HL-60/S4 treated with retinoic acid at 250 ng/mL for 4 days and 3 days (cell line): Measurements from ENCODE around the gene DGKB.

ENCODE experiments used
- in situ Hi-C: fragments of 300-500 bp; cut with MboI; formaldehyde crosslinking; loops from 2 replicates; pipeline ENCODE4 v1.7.0; 2022; ENCODE audit warnings: low sequenced_read_pairs

DGKB gene

DNA sequence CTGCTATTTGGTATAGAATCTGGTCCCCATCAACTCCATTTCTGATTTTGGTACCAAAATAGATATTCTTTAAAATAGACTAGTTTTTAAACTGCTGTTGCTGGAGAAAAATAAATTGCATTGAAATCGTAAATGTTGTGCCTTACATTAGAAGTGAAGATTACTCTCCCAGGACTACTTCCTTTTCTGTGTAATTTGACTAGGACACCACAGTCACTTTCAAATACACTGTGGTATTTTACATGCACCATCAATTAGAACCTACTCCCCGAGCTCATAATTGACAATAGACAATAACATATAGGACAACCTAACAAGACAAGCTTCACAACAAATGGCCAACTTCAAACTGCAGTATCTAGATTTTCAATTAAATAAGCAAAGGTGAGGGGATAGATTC is 211.5 kb downstream of the DGKB start:
- in situ Hi-C loops: no loop called here

DNA sequence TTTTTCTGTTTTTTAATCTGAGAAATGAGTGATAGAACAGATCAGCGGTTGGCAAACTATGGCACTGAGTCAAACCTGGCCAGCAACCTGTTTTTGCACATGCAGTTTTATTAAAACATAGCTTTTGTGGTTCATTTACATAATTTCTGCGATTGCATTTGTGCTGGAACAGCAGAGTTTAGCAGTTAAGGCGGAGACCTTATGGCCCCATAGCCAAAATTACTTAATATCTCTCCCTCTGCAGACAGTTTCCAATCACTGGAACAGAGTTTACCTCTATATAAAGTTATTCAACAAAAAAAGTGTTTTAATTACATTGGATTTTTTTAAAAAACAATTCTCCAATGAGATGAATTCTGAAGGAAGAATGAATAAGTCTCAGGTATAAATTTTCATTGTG is 212.1 kb downstream of the DGKB start:
- in situ Hi-C loops: no loop called here

DNA sequence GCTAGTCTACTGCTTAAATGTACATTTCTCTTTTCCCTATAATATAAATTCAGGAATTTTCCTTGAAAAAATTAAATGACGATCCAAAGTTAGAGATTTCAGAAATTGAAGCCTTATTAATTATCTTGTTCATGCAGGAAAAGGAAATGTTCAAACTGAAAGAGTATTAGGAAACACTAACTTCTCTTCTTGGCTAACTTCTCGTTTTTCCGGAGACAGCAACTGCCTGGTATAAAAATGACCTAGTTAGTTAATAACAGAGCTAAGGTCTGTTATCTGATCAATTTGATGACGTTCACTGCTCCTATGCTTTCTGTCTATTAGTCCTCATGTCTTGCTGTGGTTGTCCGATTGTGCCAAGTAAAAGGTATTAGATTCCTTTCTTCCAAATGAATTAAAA is 212.5 kb downstream of the DGKB start:
- in situ Hi-C loops: no loop called here

GRCh38 chr7:14688208-14688607 is 214.3 kb downstream of the DGKB start:
- in situ Hi-C loops: no loop called here

DNA sequence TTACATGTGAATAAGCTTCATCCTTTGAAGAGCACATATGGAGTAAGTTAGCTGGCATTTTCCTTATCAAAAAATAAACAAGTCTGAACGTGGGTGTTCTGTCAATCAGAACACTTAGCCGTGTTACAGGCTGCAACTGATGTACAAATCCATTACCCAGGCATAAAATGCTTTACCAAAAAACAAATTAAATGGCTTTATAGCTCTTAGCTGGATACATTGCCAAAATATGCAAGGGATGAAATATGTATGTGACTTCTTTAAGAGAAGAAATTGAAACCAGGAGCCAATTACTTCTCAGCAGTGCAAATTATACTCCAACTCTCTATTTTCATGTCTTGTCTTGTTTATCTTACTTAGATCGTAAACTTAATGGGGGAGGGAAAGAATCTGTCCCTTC is 214.8 kb downstream of the DGKB start:
- in situ Hi-C loops: no loop called here

GRCh38 chr7:14687241-14687640 is 215.3 kb downstream of the DGKB start:
- in situ Hi-C loops: no loop called here

DNA sequence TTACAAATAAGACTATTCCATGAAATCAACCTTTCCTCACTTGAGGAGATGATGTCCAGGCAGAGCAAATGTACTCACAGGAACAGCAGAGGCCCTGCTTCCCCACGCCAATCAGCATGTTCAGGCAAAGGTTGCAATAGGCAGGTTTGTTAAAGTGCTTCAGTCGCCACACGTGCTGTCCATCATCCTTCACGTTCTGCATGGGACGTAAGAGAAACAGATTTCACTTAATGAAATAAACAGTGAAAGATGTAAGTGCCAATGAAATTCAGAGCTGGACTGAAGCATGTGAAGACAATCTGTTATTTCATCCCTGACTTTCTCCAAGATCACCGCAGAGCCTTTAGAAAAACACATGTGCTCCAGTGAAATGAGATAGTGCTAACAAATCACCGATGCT is 217.4 kb downstream of the DGKB start:
- in situ Hi-C loops: no loop called here

GRCh38 chr7:14682910-14683465 is 219.6 kb downstream of the DGKB start:
- in situ Hi-C loops: no loop called here

DNA sequence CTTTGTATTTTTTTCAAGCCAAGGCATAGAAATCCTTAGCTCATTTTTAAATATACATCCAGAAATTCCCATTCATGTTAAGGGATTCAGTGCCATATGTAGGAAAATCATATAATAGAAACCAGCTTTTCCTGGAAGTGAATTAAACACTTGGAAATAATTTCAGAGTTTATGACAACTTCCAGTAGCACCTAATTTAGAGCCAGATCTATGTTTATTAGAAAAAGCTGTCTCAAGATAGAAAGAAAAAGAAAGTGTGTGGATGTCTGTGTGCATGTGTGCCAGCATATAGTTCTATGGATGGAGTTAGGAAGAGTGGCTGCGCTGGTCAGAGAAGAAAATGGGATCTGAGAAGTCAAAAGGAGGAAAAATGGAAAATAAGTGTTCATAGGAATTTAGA is 225.7 kb downstream of the DGKB start:
- in situ Hi-C loops: no loop called here

- in situ Hi-C loops: no loop called here
Observed at GRCh38 chr7:14673202-14673601, 229.3 kb downstream of the DGKB start.

GRCh38 chr7:14666913-14667312 is 235.6 kb downstream of the DGKB start:
- in situ Hi-C loops: no loop called here

DNA sequence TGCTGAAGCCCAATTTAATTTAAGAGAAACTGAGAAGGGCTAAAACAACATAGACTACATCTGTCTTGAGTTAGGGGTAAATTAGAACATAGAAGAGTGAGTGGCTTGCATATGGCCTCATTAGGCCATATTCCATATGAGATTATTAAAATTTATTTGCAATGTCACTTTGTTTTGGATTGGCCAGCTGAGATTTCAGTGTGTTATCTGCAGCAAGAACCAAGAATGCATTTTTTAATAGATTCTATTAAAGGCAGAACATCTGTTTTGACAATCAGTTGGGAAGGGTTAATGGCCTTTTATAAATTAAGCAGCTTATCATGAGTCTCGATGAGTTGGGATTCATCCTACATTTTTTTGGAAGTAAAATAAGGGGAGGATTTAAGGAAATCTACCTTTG is 236.2 kb downstream of the DGKB start:
- in situ Hi-C loops: no loop called here

- in situ Hi-C loops: no loop called here
Observed at GRCh38 chr7:14639801-14640200, 262.8 kb downstream of the DGKB start.

DNA sequence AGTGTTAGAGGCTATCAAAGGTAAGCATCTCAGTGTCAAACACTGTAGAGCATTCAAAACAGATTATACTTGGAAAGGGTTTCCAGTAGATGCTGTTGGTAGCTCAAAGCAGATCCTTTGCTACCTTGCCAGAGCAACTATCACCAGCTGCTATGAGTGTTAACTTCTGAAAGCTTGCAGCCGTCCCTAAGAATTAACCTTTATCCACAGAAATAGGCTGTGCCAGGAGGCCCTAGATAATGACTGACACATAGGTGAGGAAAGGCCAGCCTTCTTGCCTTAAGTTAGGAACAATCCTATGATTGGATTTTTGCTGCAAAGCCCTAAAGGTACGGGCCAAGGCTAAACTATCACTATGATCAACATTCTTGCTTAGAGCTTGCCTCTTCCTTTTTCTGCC is 263.2 kb downstream of the DGKB start:
- in situ Hi-C loops: no loop called here

GRCh38 chr7:14637968-14638367 is 264.6 kb downstream of the DGKB start:
- in situ Hi-C loops: no loop called here

- in situ Hi-C loops: no loop called here
Observed at GRCh38 chr7:14635955-14636354, 266.6 kb downstream of the DGKB start.

GRCh38 chr7:14630048-14630447 is 272.5 kb downstream of the DGKB start:
- in situ Hi-C loops: no loop called here

GRCh38 chr7:14628516-14628915 is 274.0 kb downstream of the DGKB start:
- in situ Hi-C loops: no loop called here

DNA sequence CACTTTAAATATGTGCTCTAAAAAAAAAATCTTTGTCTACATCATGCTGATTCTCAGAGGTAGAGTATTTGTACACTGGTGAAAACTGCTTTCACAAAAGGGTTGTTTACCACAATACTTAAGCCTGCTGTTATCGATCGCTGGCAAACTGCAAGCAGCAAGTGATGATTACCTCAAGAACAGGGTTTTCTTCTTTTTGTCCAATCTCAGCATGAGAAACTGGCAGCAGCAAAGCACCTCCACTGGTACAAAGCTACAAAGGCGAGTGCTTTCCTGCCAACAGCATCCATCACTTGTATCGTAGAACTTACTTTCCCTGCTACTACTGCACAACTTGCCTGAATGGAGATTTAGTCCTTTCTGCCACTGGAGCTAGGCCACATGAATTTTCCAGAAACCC is 276.5 kb downstream of the DGKB start:
- in situ Hi-C loops: no loop called here

DNA sequence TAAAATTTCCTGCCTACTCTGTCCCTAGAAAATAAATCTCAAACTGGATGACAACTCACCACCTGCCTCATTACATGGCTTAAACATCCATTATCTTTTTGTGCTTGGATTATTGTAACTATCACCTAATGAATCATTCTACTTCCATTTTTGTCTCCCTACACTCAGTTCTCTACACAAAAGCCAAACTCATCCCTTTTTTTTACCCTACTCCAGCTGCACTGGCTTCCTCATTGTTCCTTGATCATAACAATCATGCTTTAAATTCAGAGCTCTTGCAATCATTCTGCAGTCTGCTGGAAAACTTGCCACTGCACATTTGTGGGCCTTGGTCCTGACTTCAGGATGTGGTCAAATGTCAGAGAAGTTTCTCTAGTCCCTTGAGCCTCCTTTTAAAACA is 280.0 kb downstream of the DGKB start:
- in situ Hi-C loops: no loop called here

DNA sequence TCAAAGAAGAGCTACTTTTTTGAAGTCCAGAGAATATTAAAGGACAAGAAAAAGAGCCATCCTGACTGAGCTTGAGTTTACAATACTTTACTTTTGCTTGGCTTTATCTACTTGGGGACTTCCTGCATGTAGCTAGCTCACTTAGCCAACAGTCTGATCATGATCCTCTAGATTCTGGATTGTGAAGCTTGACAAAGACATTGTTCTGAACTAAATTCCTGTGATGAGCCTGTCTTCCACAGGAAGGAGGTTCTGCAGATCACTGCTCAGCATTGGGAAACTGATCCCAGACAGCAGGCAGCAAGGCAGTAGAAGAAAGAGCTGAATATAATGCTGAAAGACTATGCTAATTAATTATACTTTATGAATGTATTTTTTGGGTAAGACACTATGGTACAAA is 296.4 kb downstream of the DGKB start:
- in situ Hi-C loops: no loop called here

DNA sequence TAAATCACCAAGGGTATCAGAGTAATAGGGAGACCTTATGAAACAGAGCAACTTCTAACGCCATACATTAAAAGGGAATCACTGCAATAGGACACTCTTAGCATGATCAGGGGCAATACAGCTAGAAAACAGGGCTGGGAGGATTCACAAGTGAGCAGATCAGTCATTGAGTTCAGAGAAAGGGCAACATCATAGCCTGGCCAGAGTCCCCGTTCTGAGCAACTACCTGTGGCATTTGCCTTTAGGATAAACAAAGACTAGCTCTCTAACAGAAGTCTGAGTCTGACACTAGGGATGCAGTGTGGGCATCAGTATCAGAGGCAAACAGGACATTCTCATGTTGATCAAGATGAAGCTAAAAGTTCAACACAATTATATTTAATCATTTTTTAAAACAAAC is 297.9 kb downstream of the DGKB start:
- in situ Hi-C loops: no loop called here

- in situ Hi-C loops: no loop called here
Observed at GRCh38 chr7:14602851-14603250, 299.7 kb downstream of the DGKB start.
